AML-193 (cell line): ENCODE data around the gene ADAMTS12.

Experiments used
- DNase-seq, 2 experiments: peaks; one replicate each; lab custom pipeline; 2025; lab: John Stamatoyannopoulos, UW

The ADAMTS12 gene

GRCh38 chr5:33657176-33657575 lies 234.6 kb downstream of the ADAMTS12 start:
- no peak for DNase-seq

- DNase-seq = no peak
These were observed 240.9 kb downstream of the ADAMTS12 start for GRCh38 chr5:33650911-33651310.

- no peak for DNase-seq
These were observed 242.0 kb downstream of the ADAMTS12 start for GRCh38 chr5:33649549-33650482.

GRCh38 chr5:33641744-33642505 lies 249.9 kb downstream of the ADAMTS12 start:
- DNase-seq = no peak

GRCh38 chr5:33639474-33639873 lies 252.3 kb downstream of the ADAMTS12 start:
- DNase-seq = no peak

- no peak for DNase-seq
These were observed 254.8 kb downstream of the ADAMTS12 start for GRCh38 chr5:33637011-33637410.

GRCh38 chr5:33635582-33635981 lies 256.2 kb downstream of the ADAMTS12 start:
- no peak for DNase-seq

GRCh38 chr5:33633699-33634098 lies 258.1 kb downstream of the ADAMTS12 start:
- no peak for DNase-seq

GRCh38 chr5:33631786-33632185 lies 260.0 kb downstream of the ADAMTS12 start:
- DNase-seq = no peak

GRCh38 chr5:33631139-33631538 lies 260.7 kb downstream of the ADAMTS12 start:
- no peak for DNase-seq

- no peak for DNase-seq
These were observed 261.8 kb downstream of the ADAMTS12 start for GRCh38 chr5:33629999-33630398.

GRCh38 chr5:33628796-33629195 lies 263.0 kb downstream of the ADAMTS12 start:
- no peak for DNase-seq

GRCh38 chr5:33621514-33621913 lies 270.3 kb downstream of the ADAMTS12 start:
- no peak for DNase-seq

GRCh38 chr5:33614039-33614438 lies 277.8 kb downstream of the ADAMTS12 start:
- no peak for DNase-seq

- no peak for DNase-seq
These were observed 279.4 kb downstream of the ADAMTS12 start for GRCh38 chr5:33612386-33612785.

GRCh38 chr5:33611877-33612276 lies 279.9 kb downstream of the ADAMTS12 start:
- DNase-seq = no peak

- no peak for DNase-seq
These were observed 283.3 kb downstream of the ADAMTS12 start for GRCh38 chr5:33608344-33609041.

GRCh38 chr5:33604503-33604902 lies 287.3 kb downstream of the ADAMTS12 start:
- no peak for DNase-seq

GRCh38 chr5:33601881-33602280 lies 289.9 kb downstream of the ADAMTS12 start:
- DNase-seq = no peak

- no peak for DNase-seq
These were observed 296.5 kb downstream of the ADAMTS12 start for GRCh38 chr5:33595303-33595702.

GRCh38 chr5:33594006-33594405 lies 297.8 kb downstream of the ADAMTS12 start:
- DNase-seq = no peak

- DNase-seq = no peak
These were observed 299.5 kb downstream of the ADAMTS12 start for GRCh38 chr5:33592245-33592644.
